OCI-LY3 (cell line): ENCODE results near the gene RMDN3.

Experiments
- CTCF ChIP-seq: fragments of 200-600, 300-600 bp; sonication (generic); IDR thresholded peaks from 2 replicates; pipeline ENCODE4 v1.5.1; 2014; ENCODE audit warnings: antibody characterized with exemption, low read length, low read depth
- EZH2phosphoT487 ChIP-seq: fragments of 200-600 bp; shearing (Covaris generic); IDR thresholded peaks from 2 replicates; pipeline ENCODE4 v1.6.1; 2018; ENCODE audit warnings: antibody characterized with exemption, mixed run types, low read depth

GRCh38 chr15:40789999-40790398 is 34.9 kb upstream of the RMDN3 start:
- TF ChIP-seq CTCF (no peak), EZH2phosphoT487 (no peak)
